ENCODE data around the gene HDDC2.

The HDDC2 gene

GRCh38 chr6:125307150-125307838 is 5.5 kb upstream of the HDDC2 start:
- TF ChIP-seq, protein P1, sequence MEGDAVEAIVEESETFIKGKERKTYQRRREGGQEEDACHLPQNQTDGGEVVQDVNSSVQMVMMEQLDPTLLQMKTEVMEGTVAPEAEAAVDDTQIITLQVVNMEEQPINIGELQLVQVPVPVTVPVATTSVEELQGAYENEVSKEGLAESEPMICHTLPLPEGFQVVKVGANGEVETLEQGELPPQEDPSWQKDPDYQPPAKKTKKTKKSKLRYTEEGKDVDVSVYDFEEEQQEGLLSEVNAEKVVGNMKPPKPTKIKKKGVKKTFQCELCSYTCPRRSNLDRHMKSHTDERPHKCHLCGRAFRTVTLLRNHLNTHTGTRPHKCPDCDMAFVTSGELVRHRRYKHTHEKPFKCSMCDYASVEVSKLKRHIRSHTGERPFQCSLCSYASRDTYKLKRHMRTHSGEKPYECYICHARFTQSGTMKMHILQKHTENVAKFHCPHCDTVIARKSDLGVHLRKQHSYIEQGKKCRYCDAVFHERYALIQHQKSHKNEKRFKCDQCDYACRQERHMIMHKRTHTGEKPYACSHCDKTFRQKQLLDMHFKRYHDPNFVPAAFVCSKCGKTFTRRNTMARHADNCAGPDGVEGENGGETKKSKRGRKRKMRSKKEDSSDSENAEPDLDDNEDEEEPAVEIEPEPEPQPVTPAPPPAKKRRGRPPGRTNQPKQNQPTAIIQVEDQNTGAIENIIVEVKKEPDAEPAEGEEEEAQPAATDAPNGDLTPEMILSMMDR (IDR thresholded peaks at IDR 0.05; ENCODE audit: low read depth, low read length, poor library complexity, severe bottlenecking), result no peak
- TF ChIP-seq EZH2phosphoT487 (IDR thresholded peaks at IDR 0.05; ENCODE audit: borderline replicate concordance, low read length), result no peak
- H3K79me2 ChIP-seq (ENCODE audit: control insufficient read depth, low read length), result no peaks in the 10 kb centered on the region
- H3F3A ChIP-seq (ENCODE audit: control insufficient read depth, insufficient read depth), result peaks cover 8% of the 10 kb centered on the region
- H4K20me1 ChIP-seq (ENCODE audit: control insufficient read depth, insufficient read depth, low read depth, low read length), result no peaks in the 10 kb centered on the region
- H3K27ac ChIP-seq (ENCODE audit: low read depth, low read length), result no peak overlapping the region
- H3K36me3 ChIP-seq (ENCODE audit: control insufficient read depth, low read length), result no peaks in the 10 kb centered on the region
- no peak overlapping the region for H3K4me2 ChIP-seq (ENCODE audit: low read length)
- no peaks in the 10 kb centered on the region for H3K9me2 ChIP-seq (replicated peaks; ENCODE audit: control insufficient read depth, low read length)
- H3K27me3 ChIP-seq (ENCODE audit: control insufficient read depth, low read length), result peaks cover 3% of the 10 kb centered on the region; the same call in 1 of the 2 replicates
- peaks cover 3% of the 10 kb centered on the region for H3K4me1 ChIP-seq (ENCODE audit: control insufficient read depth, low read length)
- H3K9me3 ChIP-seq (ENCODE audit: control insufficient read depth, insufficient read depth, low read length), result no peaks in the 10 kb centered on the region
- H3K4me3 ChIP-seq (ENCODE audit: low read length), result no peak overlapping the region

GRCh38 chr6:125306756-125307149 is 5.0 kb upstream of the HDDC2 start:
- H3K27ac ChIP-seq (ENCODE audit: low read depth, low read length), result no peak overlapping the region
- H3K9me3 ChIP-seq (ENCODE audit: control insufficient read depth, insufficient read depth, low read length), result no peaks in the 10 kb centered on the region
- no peaks in the 10 kb centered on the region for H4K20me1 ChIP-seq (ENCODE audit: control insufficient read depth, insufficient read depth, low read depth, low read length)
- H3K27me3 ChIP-seq (ENCODE audit: control insufficient read depth, low read length), result peaks cover 3% of the 10 kb centered on the region; the same call in 1 of the 2 replicates
- peaks cover 7% of the 10 kb centered on the region for H3K4me1 ChIP-seq (ENCODE audit: control insufficient read depth, low read length)
- H3K79me2 ChIP-seq (ENCODE audit: control insufficient read depth, low read length), result no peaks in the 10 kb centered on the region
- H3K36me3 ChIP-seq (ENCODE audit: control insufficient read depth, low read length), result no peaks in the 10 kb centered on the region
- TF ChIP-seq, protein P1 (IDR thresholded peaks at IDR 0.05; ENCODE audit: low read depth, low read length, poor library complexity, severe bottlenecking), result no peak
- no peak for TF ChIP-seq EZH2phosphoT487 (IDR thresholded peaks at IDR 0.05; ENCODE audit: borderline replicate concordance, low read length)
- H3K4me2 ChIP-seq (ENCODE audit: low read length), result no peak overlapping the region
- peaks cover 11% of the 10 kb centered on the region for H3F3A ChIP-seq (ENCODE audit: control insufficient read depth, insufficient read depth)
- H3K4me3 ChIP-seq (ENCODE audit: low read length), result no peak overlapping the region
- no peaks in the 10 kb centered on the region for H3K9me2 ChIP-seq (replicated peaks; ENCODE audit: control insufficient read depth, low read length)

GRCh38 chr6:125304970-125305660 is 3.3 kb upstream of the HDDC2 start:
- Histone ChIP-seq H3K27me3 (ENCODE audit: control insufficient read depth, low read length) (peaks cover 3% of the 10 kb centered on the region; the same call in 1 of the 2 replicates), H3F3A (ENCODE audit: control insufficient read depth, insufficient read depth) (peaks cover 11% of the 10 kb centered on the region), H3K36me3 (ENCODE audit: control insufficient read depth, low read length) (peaks cover 11% of the 10 kb centered on the region), H3K9me3 (ENCODE audit: control insufficient read depth, insufficient read depth, low read length) (no peaks in the 10 kb centered on the region), H3K9me2 (replicated peaks; ENCODE audit: control insufficient read depth, low read length) (no peaks in the 10 kb centered on the region), H3K27ac (ENCODE audit: low read depth, low read length) (no peak overlapping the region), H3K79me2 (ENCODE audit: control insufficient read depth, low read length) (peaks cover 16% of the 10 kb centered on the region), H3K4me3 (ENCODE audit: low read length) (no peak overlapping the region), H3K4me1 (ENCODE audit: control insufficient read depth, low read length) (peaks cover 13% of the 10 kb centered on the region), H3K4me2 (ENCODE audit: low read length) (no peak overlapping the region), H4K20me1 (ENCODE audit: control insufficient read depth, insufficient read depth, low read depth, low read length) (no peaks in the 10 kb centered on the region)
- TF ChIP-seq EZH2phosphoT487 (IDR thresholded peaks at IDR 0.05; ENCODE audit: borderline replicate concordance, low read length), result no peak
- TF ChIP-seq, protein P1 (IDR thresholded peaks at IDR 0.05; ENCODE audit: low read depth, low read length, poor library complexity, severe bottlenecking), result no peak
